ENCODE data around the gene CDKL4.
"Not testable (repeated sequence)": the region's sequence is repeated elsewhere in the genome, so short reads cannot be mapped to it uniquely, and the experiment has no call there.

The CDKL4 gene

GRCh38 chr2:39243469-39244123 lies at the start of gene CDKL4:
CDKL4 (minus strand) TSS chr2:39243970.
- DNase-seq: peak; percentile 26

GRCh38 chr2:39290433-39290832 lies 46.7 kb upstream of the CDKL4 start:
- no peak for DNase-seq

- no peak for DNase-seq
These were observed 45.8 kb upstream of the CDKL4 start for GRCh38 chr2:39289609-39290008.

GRCh38 chr2:39283561-39283960 lies 39.8 kb upstream of the CDKL4 start:
- DNase-seq: no peak

GRCh38 chr2:39281391-39281790 lies 37.6 kb upstream of the CDKL4 start:
- DNase-seq: no peak

GRCh38 chr2:39275016-39275415 lies 31.2 kb upstream of the CDKL4 start:
- DNase-seq: no peak

GRCh38 chr2:39269941-39270340 lies 26.2 kb upstream of the CDKL4 start:
- DNase-seq: no peak

- no peak for DNase-seq
These were observed 23.2 kb upstream of the CDKL4 start for GRCh38 chr2:39266916-39267434.

GRCh38 chr2:39266139-39266805 lies 22.5 kb upstream of the CDKL4 start:
- DNase-seq: no peak

- DNase-seq: no peak
These were observed 21.5 kb upstream of the CDKL4 start for GRCh38 chr2:39265315-39265714.

- DNase-seq: no peak
These were observed 21.0 kb upstream of the CDKL4 start for GRCh38 chr2:39264733-39265132.

- DNase-seq: no peak
These were observed 16.3 kb upstream of the CDKL4 start for GRCh38 chr2:39260087-39260486.

GRCh38 chr2:39256040-39256439 lies 12.3 kb upstream of the CDKL4 start:
- DNase-seq: no peak

- DNase-seq: no peak
These were observed 9.2 kb upstream of the CDKL4 start for GRCh38 chr2:39252888-39253518.

- DNase-seq: no peak
These were observed 3.8 kb upstream of the CDKL4 start for GRCh38 chr2:39247512-39248043.

GRCh38 chr2:39246382-39246980 lies 2.7 kb upstream of the CDKL4 start:
- DNase-seq: no peak

GRCh38 chr2:39244963-39245625 lies 1.3 kb upstream of the CDKL4 start:
- DNase-seq: peak; percentile 31

GRCh38 chr2:39244241-39244862 lies 582 bp upstream of the CDKL4 start:
- DNase-seq: not testable (repeated sequence)

- no peak for DNase-seq
These were observed 2.2 kb downstream of the CDKL4 start for GRCh38 chr2:39241588-39241987.

- no peak for DNase-seq
These were observed 3.0 kb downstream of the CDKL4 start for GRCh38 chr2:39240758-39241157.

- no peak for DNase-seq
These were observed 9.0 kb downstream of the CDKL4 start for GRCh38 chr2:39234754-39235153.

GRCh38 chr2:39232141-39232540 lies 11.6 kb downstream of the CDKL4 start:
- DNase-seq: no peak

All from activated gamma-delta T cell treated with Interleukin-2 at 50 U/mL for 16 hours (primary cell).